Right cardiac atrium (tissue), 5 donors: ENCODE measurements around the gene MYH13. TPM values are rescaled to one million over a fixed set of nuclear protein-coding genes. Genes with fewer than 3 reads are reported as not detected.

Source experiments
- ATAC-seq, 2 donors: fragments of 200-7000 bp; cut with Tn5 transposase; one replicate each; pipeline versions ENCODE4 v1.8.0 to v1.9.1; 2020; ENCODE audit warnings: moderate library complexity in 2 of 2, mild to moderate bottlenecking in 1 of 2
- DNase-seq, 3 donors: peaks; one replicate each; pipeline ENCODE4 v3.0.0-alpha.2; 2020
- H3K27ac ChIP-seq: one replicate; pipeline ENCODE4 v1.5.1; 2013; ENCODE audit warnings: mild to moderate bottlenecking, low read length, control low read depth, moderate library complexity
- H3K27me3 ChIP-seq: one replicate; pipeline ENCODE4 v1.6.1; 2013; ENCODE audit not compliant: control insufficient read depth, insufficient read depth
- H3K4me1 ChIP-seq: one replicate; pipeline ENCODE4 v1.6.1; 2013; ENCODE audit warnings: low read length; ENCODE audit not compliant: control insufficient read depth, insufficient read depth
- H3K4me3 ChIP-seq: one replicate; pipeline ENCODE4 v1.5.1; 2013; ENCODE audit warnings: low read length, control low read depth
- H3K9me3 ChIP-seq: one replicate; pipeline ENCODE4 v1.6.1; 2013; ENCODE audit warnings: low read length; ENCODE audit not compliant: control insufficient read depth
- WGBS: extraction: QIAGEN DNeasy Blood & Tissue Kit; methylation state at CpG from one replicate; pipeline ENCODE4 v1.1.7; 2013; 5-methylcytosine and 5-hydroxymethylcytosine counted together
- intact Hi-C, 4 donors: fragments of 100-400 bp; cut with DNase I; formaldehyde crosslinking; loops; one replicate each; pipeline versions ENCODE4 v1.11.0 to v1.14.0; 2022 to 2023
- polyA plus RNA-seq: library from polyadenylated mRNA; stranded (reverse); fragments of 200-250 nt; gene quantifications from one replicate; pipeline ENCODE4 v1.2.3, GENCODE V29; 2013
- total RNA-seq, 4 donors: library from RNA; stranded (reverse); fragmentation: NEBNext Ultra II Directional; extraction: Animal tissue kit (Norgen Biotek cat#: 25700); gene quantifications; one replicate each; pipeline ENCODE4 v1.2.1, GENCODE V29; 2021
- donor health status: healthy with polysubstance abuse.
- donor health status: DM: no; HTN: yes; CAD: no.
- donor health status: DM: no; HTN: no; CAD: no.
- donor health status: DM: no; HTN: yes; CAD: no; lungs with severe emphysema.
- donor health status: DM: yes; HTN: yes; CAD: no.

MYH13 gene
- total and polyA plus RNA-seq, 5 donors: not detected

DNA sequence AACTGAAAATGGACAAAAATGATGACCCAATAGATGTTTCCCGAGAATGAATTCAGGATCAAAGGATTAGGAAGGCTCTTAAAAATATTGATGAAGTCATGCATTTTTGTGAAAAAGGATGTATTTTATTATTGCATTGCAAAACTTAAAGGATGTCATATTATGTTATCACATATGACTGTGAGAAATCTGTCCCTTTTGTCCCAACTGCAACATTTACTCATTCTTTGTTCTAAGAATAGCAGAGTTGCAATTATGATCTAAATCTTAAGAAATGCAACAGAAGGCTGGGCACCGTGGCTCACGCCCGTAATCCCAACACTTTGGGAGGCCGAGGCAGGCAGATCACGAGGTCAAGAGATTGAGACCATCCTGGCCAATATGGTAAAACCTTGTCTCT is 13.1 kb upstream of the MYH13 start:
- intact Hi-C loops: no loop called here
- H3K27ac ChIP-seq: no peak overlapping the region
- no peak for DNase-seq
- H3K4me3 ChIP-seq: no peak overlapping the region
- no peak for ATAC-seq
- H3K4me1 ChIP-seq: no peaks in the 10 kb centered on the region
- no peaks in the 10 kb centered on the region for H3K9me3 ChIP-seq
- no peaks in the 10 kb centered on the region for H3K27me3 ChIP-seq
- WGBS: 46% methylated on average over 6 of the region's 6 CpGs

DNA sequence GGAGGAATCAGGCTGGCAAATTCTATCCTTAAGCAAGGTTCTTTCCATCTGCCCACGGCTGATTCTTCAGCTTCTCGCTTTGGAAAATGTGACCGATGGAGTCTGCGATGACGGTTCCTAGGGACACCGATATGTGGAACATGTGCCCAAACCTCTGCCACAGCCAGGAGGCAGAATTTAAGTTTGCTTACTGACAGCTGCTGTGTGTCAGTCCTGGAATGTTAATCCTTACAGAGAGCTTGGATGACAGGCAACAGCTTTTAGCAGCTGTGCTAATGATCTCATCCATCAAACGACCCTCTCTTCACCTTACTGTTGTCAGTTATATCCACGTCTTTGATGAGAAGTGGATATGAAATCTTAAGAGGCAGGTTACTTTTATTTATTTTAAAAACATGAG is 11.4 kb upstream of the MYH13 start:
- H3K4me3 ChIP-seq: no peak overlapping the region
- no peaks in the 10 kb centered on the region for H3K27me3 ChIP-seq
- H3K9me3 ChIP-seq: no peaks in the 10 kb centered on the region
- intact Hi-C loops: no loop called here
- no peak overlapping the region for H3K27ac ChIP-seq
- ATAC-seq (no peak), DNase-seq (no peak)
- no peaks in the 10 kb centered on the region for H3K4me1 ChIP-seq
- WGBS: 27% methylated on average over 8 of the region's 8 CpGs

DNA sequence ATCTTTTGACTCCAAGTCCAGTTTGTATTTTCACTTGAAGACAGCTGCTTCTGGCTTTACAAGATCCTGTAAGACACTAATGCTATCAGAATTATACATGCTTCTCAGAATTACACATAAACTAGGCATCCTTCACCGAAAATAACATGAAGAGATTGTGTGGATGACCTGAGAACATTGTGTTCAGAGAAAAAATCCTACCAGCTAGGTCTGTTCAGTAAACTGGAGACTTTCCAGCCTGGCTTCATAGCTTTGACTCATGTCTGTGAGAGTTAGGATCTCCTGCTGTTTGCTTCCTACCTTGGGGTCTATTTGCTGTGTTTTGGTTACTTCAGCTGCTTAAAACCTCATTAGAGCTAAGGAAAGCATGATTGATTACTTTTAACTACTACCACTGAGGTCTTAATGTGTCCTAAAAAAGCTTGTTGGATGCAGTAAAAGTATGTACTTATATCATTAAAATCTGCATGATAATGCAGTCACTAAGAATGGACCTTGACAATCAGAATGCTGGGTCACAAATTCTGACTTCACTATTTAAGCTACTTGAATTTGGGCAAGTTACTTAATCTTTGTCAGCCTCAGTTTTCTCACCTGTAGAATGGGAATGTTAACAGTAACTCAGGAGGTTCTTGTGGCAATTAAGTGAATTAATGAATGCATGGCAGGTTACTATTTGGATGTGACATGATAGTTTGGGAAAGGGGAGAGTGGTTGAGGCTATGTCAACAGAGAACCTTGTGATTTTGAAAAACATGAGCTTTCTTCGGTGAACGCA is 8.0 kb upstream of the MYH13 start:
- 78% methylated on average over 3 of the region's 3 CpGs for WGBS
- no peaks in the 10 kb centered on the region for H3K4me1 ChIP-seq
- ATAC-seq (no peak), DNase-seq (no peak)
- no peak overlapping the region for H3K4me3 ChIP-seq
- H3K9me3 ChIP-seq: no peaks in the 10 kb centered on the region
- no peaks in the 10 kb centered on the region for H3K27me3 ChIP-seq
- intact Hi-C loops: no loop called here
- H3K27ac ChIP-seq: no peak overlapping the region

DNA sequence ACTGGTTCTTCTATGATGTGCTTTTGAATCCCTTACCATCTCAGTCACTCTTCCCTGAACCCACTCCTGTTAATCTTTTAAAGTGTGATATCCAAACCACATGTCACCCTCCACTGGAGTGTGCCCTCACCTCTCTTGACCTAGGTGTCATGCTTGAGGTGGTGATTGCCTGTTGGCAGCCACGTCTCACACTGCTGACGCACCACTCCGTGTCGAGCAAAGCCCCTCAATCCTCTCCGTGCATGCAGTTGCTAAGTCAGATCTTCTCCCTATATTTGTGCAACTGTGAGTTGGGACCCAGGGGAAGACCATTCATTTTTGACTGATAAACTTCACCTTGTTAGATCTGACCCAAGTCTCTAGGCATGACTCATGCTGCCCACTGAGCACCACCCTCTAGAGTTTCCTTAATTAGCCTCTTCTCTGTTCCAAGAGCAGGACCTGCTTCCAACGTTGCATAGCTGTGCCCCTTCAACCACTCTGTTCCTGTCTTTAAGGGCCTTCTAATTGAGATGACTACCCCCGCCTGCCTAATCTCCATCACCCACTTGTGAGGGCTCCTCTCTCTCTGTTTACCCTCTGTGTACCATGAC is 2.7 kb downstream of the MYH13 start:
- WGBS: 50% methylated on average over 7 of the region's 7 CpGs
- ATAC-seq (no peak), DNase-seq (no peak)
- Histone ChIP-seq H3K4me1 (no peaks in the 10 kb centered on the region), H3K27ac (no peak overlapping the region), H3K4me3 (no peak overlapping the region), H3K27me3 (no peaks in the 10 kb centered on the region), H3K9me3 (no peaks in the 10 kb centered on the region)
- intact Hi-C loops: no loop called here

DNA sequence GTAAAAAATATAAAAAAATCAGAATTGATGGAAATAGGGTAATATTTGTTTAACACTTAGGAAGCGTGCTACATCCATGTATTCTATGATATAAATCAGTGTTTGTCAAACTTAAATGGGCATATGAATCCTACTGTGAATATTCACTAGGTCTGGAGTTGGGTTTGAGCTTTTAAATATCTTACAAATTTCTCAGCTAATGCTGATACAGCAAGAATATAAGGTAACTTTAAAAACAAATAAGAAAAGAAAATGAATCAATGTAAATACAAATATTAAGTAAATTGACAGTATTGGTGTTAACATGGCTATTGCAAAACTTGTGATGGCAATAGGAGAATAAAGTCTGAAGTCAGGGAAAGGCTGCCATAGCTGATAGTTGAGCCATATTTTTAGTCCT is 3.6 kb downstream of the MYH13 start:
- 73% methylated on average over 1 of the region's 1 CpG for WGBS
- ATAC-seq: no peak
- intact Hi-C loops: no loop called here
- H3K9me3 ChIP-seq: no peaks in the 10 kb centered on the region
- no peak overlapping the region for H3K27ac ChIP-seq
- H3K4me1 ChIP-seq: no peaks in the 10 kb centered on the region
- H3K27me3 ChIP-seq: no peaks in the 10 kb centered on the region
- DNase-seq: no peak
- H3K4me3 ChIP-seq: no peak overlapping the region

DNA sequence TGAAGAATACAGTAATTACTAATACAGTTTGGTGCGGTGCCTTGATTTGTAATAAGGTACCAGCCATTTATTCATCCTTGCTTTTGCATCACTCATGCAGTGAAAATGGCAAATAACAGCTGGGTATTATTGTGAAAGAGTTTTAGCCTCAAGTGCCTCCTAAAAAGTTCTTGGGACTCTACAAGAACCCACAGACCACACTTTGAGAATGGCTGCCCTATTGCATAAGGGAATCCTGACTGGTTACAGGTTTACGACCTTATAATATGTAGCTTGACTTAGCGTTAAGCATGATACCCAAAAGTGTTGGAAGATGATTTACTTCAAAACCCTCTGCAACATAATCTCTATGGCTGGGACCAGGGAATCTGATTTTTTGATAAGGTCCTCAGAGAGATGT is 4.2 kb downstream of the MYH13 start:
- Histone ChIP-seq H3K27ac (no peak overlapping the region), H3K9me3 (no peaks in the 10 kb centered on the region)

DNA sequence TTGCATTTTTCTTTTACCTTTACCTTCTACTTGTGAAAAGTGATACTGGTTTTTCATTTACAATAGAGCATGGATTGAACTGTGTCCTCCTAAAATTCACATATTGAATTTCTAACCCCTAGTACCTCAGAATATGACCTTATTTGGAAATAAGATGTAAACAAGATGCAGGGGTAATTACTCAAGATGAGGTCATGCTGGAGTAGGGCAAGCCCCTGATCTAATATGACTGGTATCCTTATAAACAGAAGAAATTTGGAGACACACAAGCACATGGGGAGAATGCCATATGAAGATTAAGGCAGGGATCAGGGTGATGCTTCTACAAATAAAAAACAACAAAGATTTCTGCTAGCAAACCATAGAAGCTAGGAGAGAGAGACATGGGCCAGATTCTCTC is 12.2 kb downstream of the MYH13 start:
- H3K4me3 ChIP-seq: no peak overlapping the region
- no peaks in the 10 kb centered on the region for H3K4me1 ChIP-seq
- DNase-seq: no peak
- H3K27ac ChIP-seq: no peak overlapping the region
- no peaks in the 10 kb centered on the region for H3K27me3 ChIP-seq
- no peaks in the 10 kb centered on the region for H3K9me3 ChIP-seq
- no peak for ATAC-seq
- intact Hi-C loops: no loop called here

More for the DNA sequence above, 4.2 kb downstream of the MYH13 start:
- H3K4me1 ChIP-seq: no peaks in the 10 kb centered on the region
- DNase-seq: no peak
- intact Hi-C loops: no loop called here
- WGBS: 91% methylated on average over 3 of the region's 3 CpGs
- H3K4me3 ChIP-seq: no peak overlapping the region
- no peaks in the 10 kb centered on the region for H3K27me3 ChIP-seq
- ATAC-seq: no peak

DNA sequence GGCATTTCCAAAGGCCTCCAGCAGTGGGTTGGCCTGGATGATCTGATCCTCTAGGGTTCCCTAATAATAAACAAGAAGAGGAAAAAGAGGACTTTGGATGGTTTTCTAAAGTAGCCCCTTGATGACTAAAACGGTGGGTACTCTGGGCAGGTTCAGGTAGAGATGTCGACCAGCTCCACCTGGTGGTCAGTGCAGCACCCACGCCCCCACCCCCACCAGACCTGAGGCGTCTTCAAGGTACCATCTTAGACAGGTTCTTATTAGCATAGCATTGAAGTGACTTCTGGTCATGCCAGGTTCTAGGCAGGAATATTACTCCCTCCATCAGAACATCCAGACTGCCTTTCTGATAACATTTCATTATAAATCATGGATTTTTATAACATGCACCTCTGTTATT is 15.0 kb downstream of the MYH13 start:
- WGBS: 21% methylated on average over 4 of the region's 4 CpGs
- ATAC-seq: no peak
- Histone ChIP-seq H3K27ac (no peak overlapping the region), H3K4me3 (no peak overlapping the region), H3K27me3 (no peaks in the 10 kb centered on the region), H3K4me1 (no peaks in the 10 kb centered on the region), H3K9me3 (no peaks in the 10 kb centered on the region)
- peak in 1 of 3 donors; percentile 47 for DNase-seq
- intact Hi-C loops: no loop called here

DNA sequence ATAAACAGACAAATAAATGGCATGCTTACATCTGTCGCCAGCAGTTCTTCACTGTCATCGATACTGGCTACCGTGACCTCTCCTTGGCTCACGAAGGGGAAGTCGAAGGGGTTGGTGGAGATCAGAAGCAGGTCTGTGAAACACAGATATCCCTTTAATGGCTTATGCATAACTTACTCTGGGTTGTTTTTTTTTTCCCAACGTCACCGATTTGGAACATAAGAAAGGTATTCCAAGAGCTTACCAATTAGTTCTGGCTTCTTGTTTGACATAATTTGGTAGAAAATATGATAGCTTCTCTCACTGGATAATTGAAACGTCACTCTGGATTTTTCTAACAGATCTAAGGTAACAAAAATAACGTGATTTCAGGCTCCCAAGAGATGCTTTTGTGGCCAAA is 18.2 kb downstream of the MYH13 start:
- Histone ChIP-seq H3K9me3 (no peaks in the 10 kb centered on the region), H3K27me3 (no peaks in the 10 kb centered on the region), H3K4me3 (no peak overlapping the region), H3K4me1 (no peaks in the 10 kb centered on the region), H3K27ac (no peak overlapping the region)
- intact Hi-C loops: no loop called here
- 74% methylated on average over 9 of the region's 9 CpGs for WGBS
- ATAC-seq (no peak), DNase-seq (no peak)

DNA sequence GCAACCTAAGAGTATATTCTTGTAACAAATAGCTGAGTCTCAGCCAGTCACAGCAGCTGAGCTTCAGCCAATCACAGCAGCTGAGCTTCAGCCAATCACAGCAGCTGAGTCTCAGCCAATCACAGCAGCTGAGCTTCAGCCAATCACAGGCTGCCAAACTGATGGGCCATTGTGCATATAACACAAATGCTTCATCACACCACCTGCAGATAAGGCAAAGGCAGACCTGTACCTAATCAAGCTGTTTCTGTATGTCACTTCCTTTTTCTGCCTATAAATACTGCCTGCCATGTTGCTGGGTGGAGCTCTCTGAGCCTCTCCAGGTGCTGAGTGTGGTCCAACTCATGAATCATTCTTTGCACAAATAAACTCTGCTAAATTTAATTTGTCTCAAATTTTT is 19.9 kb downstream of the MYH13 start:
- no peak overlapping the region for H3K4me3 ChIP-seq
- no peaks in the 10 kb centered on the region for H3K4me1 ChIP-seq
- H3K27me3 ChIP-seq: no peaks in the 10 kb centered on the region
- ATAC-seq (no peak), DNase-seq (no peak)
- no peak overlapping the region for H3K27ac ChIP-seq
- H3K9me3 ChIP-seq: no peaks in the 10 kb centered on the region
- intact Hi-C loops: no loop called here

DNA sequence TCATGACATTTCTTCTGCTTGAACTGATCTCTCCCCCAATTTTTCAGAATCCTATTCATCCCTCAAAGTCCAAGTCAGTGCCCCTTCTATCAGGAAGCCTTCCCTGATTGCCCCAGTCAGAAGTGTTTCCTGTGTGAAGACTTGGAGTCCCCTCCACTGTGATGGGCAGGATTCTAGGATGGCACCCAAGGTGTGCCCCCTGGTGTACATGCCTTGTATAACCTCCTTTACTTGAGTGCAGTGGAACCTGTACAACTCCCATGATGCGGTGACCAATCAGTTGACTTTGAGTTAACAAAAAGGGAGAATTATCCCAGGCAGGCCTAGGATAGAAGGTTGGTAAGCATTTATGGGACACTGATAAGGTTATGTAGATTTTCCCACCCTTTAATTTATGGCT is 23.4 kb downstream of the MYH13 start:
- 90% methylated on average over 1 of the region's 1 CpG for WGBS
- Histone ChIP-seq H3K4me3 (no peak overlapping the region), H3K27me3 (no peaks in the 10 kb centered on the region), H3K4me1 (no peaks in the 10 kb centered on the region), H3K27ac (no peak overlapping the region), H3K9me3 (no peaks in the 10 kb centered on the region)
- ATAC-seq: no peak
- intact Hi-C loops: no loop called here
- no peak for DNase-seq

DNA sequence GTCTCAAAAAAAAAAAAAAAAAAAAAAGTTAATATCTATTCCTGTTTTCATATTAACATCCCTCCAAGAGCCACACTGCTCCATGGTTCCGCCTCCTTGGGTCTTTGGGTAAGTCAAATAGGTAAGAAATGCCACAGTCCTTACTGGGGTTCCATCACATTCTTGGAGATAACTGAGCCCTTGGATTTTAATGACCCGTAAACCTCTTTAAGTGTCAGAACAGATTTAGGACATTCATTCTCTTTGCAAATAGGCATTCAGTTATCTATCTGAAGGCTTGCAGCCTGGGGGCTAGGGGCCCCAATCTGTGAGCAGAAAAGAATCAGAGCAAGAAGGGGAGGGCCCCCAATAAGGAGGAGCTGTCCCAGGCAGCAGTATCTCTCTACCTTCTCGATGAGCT is 28.0 kb downstream of the MYH13 start:
- H3K27me3 ChIP-seq: no peaks in the 10 kb centered on the region
- DNase-seq (no peak), ATAC-seq (no peak)
- no peaks in the 10 kb centered on the region for H3K4me1 ChIP-seq
- 78% methylated on average over 3 of the region's 3 CpGs for WGBS
- H3K9me3 ChIP-seq: no peaks in the 10 kb centered on the region
- H3K27ac ChIP-seq: no peak overlapping the region
- intact Hi-C loops: no loop called here
- no peak overlapping the region for H3K4me3 ChIP-seq
